Aorta (tissue), 5 donors: ENCODE data around the gene IFNL3. TPM values are rescaled to one million over a fixed set of nuclear protein-coding genes. Genes with fewer than 3 reads are reported as not detected.

ENCODE experiments used
- ATAC-seq: fragments of 200-7000 bp; cut with Tn5 transposase; one replicate; pipeline ENCODE4 v1.9.1; 2022; ENCODE audit warnings: moderate library complexity; ENCODE audit not compliant: low FRiP score
- DNase-seq, 2 donors: peaks; one replicate each; pipeline ENCODE4 v3.0.0-alpha.2; 2020
- H3K27ac ChIP-seq, 2 donors: one replicate each; pipeline ENCODE4 v1.5.1; 2013; ENCODE audit warnings: low read length in 2 of 2, mild to moderate bottlenecking in 2 of 2, moderate library complexity in 2 of 2, control low read depth in 1 of 2, inconsistent platforms in 1 of 2, low read depth in 1 of 2
- H3K27me3 ChIP-seq, 2 donors: one replicate each; pipeline ENCODE4 v1.6.1; 2013; ENCODE audit warnings: control low read depth in 1 of 2, low read length in 1 of 2, mild to moderate bottlenecking in 1 of 2, moderate library complexity in 1 of 2; ENCODE audit not compliant: insufficient read depth in 2 of 2, control insufficient read depth in 1 of 2
- H3K36me3 ChIP-seq, 2 donors: one replicate each; pipeline ENCODE4 v1.6.1; 2013; ENCODE audit warnings: control low read depth in 1 of 2, low read length in 1 of 2, mild to moderate bottlenecking in 1 of 2; ENCODE audit not compliant: insufficient read depth in 2 of 2, control insufficient read depth in 1 of 2
- H3K4me1 ChIP-seq, 2 donors: one replicate each; pipeline ENCODE4 v1.6.1; 2013; ENCODE audit warnings: low read length in 2 of 2, control low read depth in 1 of 2, mild to moderate bottlenecking in 1 of 2, moderate library complexity in 1 of 2; ENCODE audit not compliant: insufficient read depth in 2 of 2, control insufficient read depth in 1 of 2
- H3K4me3 ChIP-seq, 2 donors: one replicate each; pipeline ENCODE4 v1.5.1; 2013; ENCODE audit warnings: low read length in 2 of 2, control low read depth in 1 of 2, mild to moderate bottlenecking in 1 of 2
- H3K9me3 ChIP-seq: one replicate; pipeline ENCODE4 v1.6.1; 2013; ENCODE audit warnings: mild to moderate bottlenecking, low read length; ENCODE audit not compliant: control insufficient read depth
- WGBS, 2 donors: extraction: QIAGEN DNeasy Blood & Tissue Kit; methylation state at CpG; one replicate each; pipeline ENCODE4 v1.1.7; 2013; 5-methylcytosine and 5-hydroxymethylcytosine counted together
- intact Hi-C, 2 donors: fragments of 100-400 bp; cut with DNase I; formaldehyde crosslinking; loops; one replicate each; pipeline versions ENCODE4 v1.14.2 to v1.15.0; 2022
- polyA plus RNA-seq, 2 donors: library from polyadenylated mRNA; stranded (reverse); fragments of 200-250 nt; gene quantifications; one replicate each; pipeline ENCODE4 v1.2.3, GENCODE V29; 2013
- total RNA-seq, 2 donors: library from RNA; stranded (reverse); fragmentation: NEBNext Ultra II Directional; extraction: Animal tissue kit (Norgen Biotek cat#: 25700); gene quantifications; one replicate each; pipeline ENCODE4 v1.2.1, GENCODE V29; 2021
- donor health status: healthy with polysubstance abuse.
- donor health status: Bipolar disorder and iron deficiency.
- donor health status: DM: no; HTN: no; CAD: no.
- donor health status: DM: no; HTN: no; CAD: no.
- donor health status: DM: yes; HTN: yes; CAD: no.

Gene IFNL3
- total and polyA plus RNA-seq, 4 donors = not detected

- H3K27ac ChIP-seq = no peak overlapping the region
- no peaks in the 10 kb centered on the region for H3K4me1 ChIP-seq
- H3K36me3 ChIP-seq = no peaks in the 10 kb centered on the region
- DNase-seq (no peak), ATAC-seq (no peak)
- intact Hi-C loops = no loop called here
- WGBS, 2 donors = 15 to 17% methylated on average over 8 of the region's 8 CpGs
- no peaks in the 10 kb centered on the region for H3K27me3 ChIP-seq
- no peak overlapping the region for H3K4me3 ChIP-seq
- peaks cover 12% of the 10 kb centered on the region for H3K9me3 ChIP-seq
These were observed 32.4 kb downstream of the IFNL3 start for GRCh38 chr19:39212375-39212742.

- no peaks in the 10 kb centered on the region for H3K36me3 ChIP-seq
- intact Hi-C loops = no loop called here
- peaks cover 9% of the 10 kb centered on the region for H3K9me3 ChIP-seq
- no peaks in the 10 kb centered on the region for H3K27me3 ChIP-seq
- no peak for ATAC-seq
- no peak for DNase-seq
- no peak overlapping the region for H3K4me3 ChIP-seq
- no peak overlapping the region for H3K27ac ChIP-seq
- WGBS, 2 donors = 64% methylated on average over 13 of the region's 13 CpGs
- no peaks in the 10 kb centered on the region for H3K4me1 ChIP-seq
These were observed 33.0 kb downstream of the IFNL3 start for GRCh38 chr19:39211731-39212374.

GRCh38 chr19:39209196-39209595, 35.6 kb downstream of the IFNL3 start:
- Histone ChIP-seq H3K4me1 (no peaks in the 10 kb centered on the region), H3K4me3 (no peak overlapping the region), H3K9me3 (no peaks in the 10 kb centered on the region), H3K36me3 (no peaks in the 10 kb centered on the region), H3K27ac (no peak overlapping the region), H3K27me3 (no peaks in the 10 kb centered on the region)
- intact Hi-C loops = no loop called here
- DNase-seq (no peak), ATAC-seq (no peak)
- WGBS, 2 donors = 78 to 82% methylated on average over 7 of the region's 7 CpGs

GRCh38 chr19:39208175-39208795, 36.5 kb downstream of the IFNL3 start:
- no peak for ATAC-seq
- WGBS, 2 donors = 67 to 76% methylated on average over 9 of the region's 9 CpGs

GRCh38 chr19:39207293-39207836, 37.4 kb downstream of the IFNL3 start:
- no peaks in the 10 kb centered on the region for H3K27me3 ChIP-seq
- intact Hi-C loops = no loop called here
- no peak overlapping the region for H3K4me3 ChIP-seq
- 67 to 72% methylated on average over 6 of the region's 6 CpGs for WGBS, 2 donors
- H3K9me3 ChIP-seq = no peaks in the 10 kb centered on the region
- H3K4me1 ChIP-seq = no peaks in the 10 kb centered on the region
- no peaks in the 10 kb centered on the region for H3K36me3 ChIP-seq
- H3K27ac ChIP-seq = no peak overlapping the region
- DNase-seq = no peak
- no peak for ATAC-seq

More at GRCh38 chr19:39208175-39208795, 36.5 kb downstream of the IFNL3 start:
- no peak for DNase-seq
- Histone ChIP-seq H3K36me3 (no peaks in the 10 kb centered on the region), H3K27me3 (no peaks in the 10 kb centered on the region), H3K27ac (no peak overlapping the region), H3K4me1 (no peaks in the 10 kb centered on the region), H3K4me3 (no peak overlapping the region), H3K9me3 (no peaks in the 10 kb centered on the region)
- intact Hi-C loops = no loop called here

- Histone ChIP-seq H3K4me3 (no peak overlapping the region), H3K27me3 (no peaks in the 10 kb centered on the region), H3K36me3 (no peaks in the 10 kb centered on the region), H3K9me3 (no peaks in the 10 kb centered on the region), H3K4me1 (no peaks in the 10 kb centered on the region), H3K27ac (no peak overlapping the region)
- ATAC-seq (no peak), DNase-seq (no peak)
- intact Hi-C loops = no loop called here
- 87% methylated on average over 6 of the region's 6 CpGs for WGBS, 2 donors
These were observed 38.7 kb downstream of the IFNL3 start for GRCh38 chr19:39206122-39206521.

- ATAC-seq (no peak), DNase-seq (no peak)
- Histone ChIP-seq H3K4me1 (no peaks in the 10 kb centered on the region), H3K27ac (no peak overlapping the region), H3K27me3 (no peaks in the 10 kb centered on the region), H3K9me3 (no peaks in the 10 kb centered on the region), H3K4me3 (no peak overlapping the region), H3K36me3 (no peaks in the 10 kb centered on the region)
- intact Hi-C loops = no loop called here
- 89 to 93% methylated on average over 3 of the region's 3 CpGs for WGBS, 2 donors
These were observed 39.4 kb downstream of the IFNL3 start for GRCh38 chr19:39205449-39205764.

GRCh38 chr19:39203372-39204341, 41.1 kb downstream of the IFNL3 start, which contains the start of gene SYCN:
TSS of gene SYCN (minus strand) at chr19:39204263. CDS start at chr19:39204254, 9 bp downstream.
- no peaks in the 10 kb centered on the region for H3K27me3 ChIP-seq
- ATAC-seq (no peak), DNase-seq (no peak)
- no peak within 1 kb of the TSS for H3K27ac ChIP-seq
- H3K9me3 ChIP-seq = no peaks in the 10 kb centered on the region
- WGBS, 2 donors = 23 to 25% methylated on average over 39 to 57 of the region's 57 CpGs
- H3K4me1 ChIP-seq = no peaks in the 10 kb centered on the region
- intact Hi-C loops = no loop called here
- H3K36me3 ChIP-seq = no peaks in the 10 kb centered on the region
- no peak within 1 kb of the TSS for H3K4me3 ChIP-seq
